AG08395 (cell line): ENCODE data around the gene STAMBP.
A peak's percentile ranks its signal among the peaks of the same experiment; 100 is the strongest.
"Not testable (repeated sequence)": the region's sequence is repeated elsewhere in the genome, so short reads cannot be mapped to it uniquely, and the experiment has no call there.

ENCODE experiments used
- DNase-seq: peaks from one replicate; pipeline ENCODE4 v3.0.0; 2012; ENCODE audit warnings: mixed read lengths, low spot score

STAMBP gene

DNA sequence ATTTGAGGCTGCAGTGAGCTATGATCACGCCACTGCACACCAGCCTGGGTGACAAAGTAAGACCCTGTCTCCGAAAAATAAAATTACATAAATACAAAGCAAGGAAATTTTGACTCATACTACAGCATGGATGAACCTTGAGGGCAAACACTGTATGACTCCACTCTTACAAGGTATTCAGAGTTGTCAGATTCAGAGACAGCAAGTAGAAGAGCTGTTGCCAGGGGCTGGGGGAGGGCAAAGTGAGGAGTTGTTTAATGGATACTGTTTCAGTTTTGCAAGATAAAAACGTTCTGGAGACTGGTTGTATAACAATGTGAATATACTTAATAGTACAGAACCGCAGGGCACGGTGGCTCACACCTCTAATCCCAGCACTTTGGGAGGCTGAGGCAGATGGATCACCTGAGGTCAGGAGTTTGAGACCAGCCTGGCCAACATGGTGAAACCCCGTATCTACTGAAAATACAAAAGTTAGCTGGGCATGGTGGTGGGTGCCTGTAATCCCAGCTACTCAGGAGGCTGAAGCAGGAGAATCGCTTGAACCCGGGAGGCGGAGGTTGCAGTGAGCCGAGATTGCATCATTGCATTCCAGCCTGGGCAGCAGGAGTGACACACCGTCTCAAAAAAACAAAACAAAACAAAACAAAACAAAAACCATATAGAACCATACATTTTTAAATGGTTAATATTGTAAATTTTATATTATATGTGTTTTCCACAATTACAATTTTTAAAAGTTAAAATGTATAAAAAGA lies 59.0 kb downstream of the STAMBP start:
- DNase-seq = not testable (repeated sequence)

GRCh38 chr2:73888388-73888787 lies 59.6 kb downstream of the STAMBP start:
- DNase-seq = no peak

DNA sequence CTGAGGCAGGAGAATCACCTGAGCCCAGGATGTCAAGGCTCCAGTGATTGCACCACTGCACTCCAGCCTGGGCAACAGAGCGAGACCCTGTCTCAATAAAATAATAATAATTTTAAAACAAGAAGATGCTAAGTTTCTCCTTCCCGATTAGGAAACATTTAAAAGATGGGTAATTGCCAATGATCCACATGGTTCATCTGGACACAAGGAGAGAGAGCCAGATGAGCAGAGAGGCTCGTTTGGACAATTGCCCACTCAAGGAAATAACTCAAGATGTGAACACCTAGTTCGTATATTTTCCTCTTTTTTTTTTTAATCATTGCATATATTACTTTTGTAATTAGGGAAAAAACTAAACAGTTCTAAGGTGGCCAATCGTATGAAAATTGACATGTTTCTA lies 60.4 kb downstream of the STAMBP start:
- DNase-seq = no peak

GRCh38 chr2:73890301-73891092 lies 61.7 kb downstream of the STAMBP start:
- DNase-seq = no peak

- DNase-seq = no peak
Observed at GRCh38 chr2:73891276-73891901, 62.6 kb downstream of the STAMBP start.

GRCh38 chr2:73892631-73893329 lies 64.0 kb downstream of the STAMBP start, which contains the start of gene ACTG2:
TSS of gene ACTG2 (plus strand) at chr2:73893008. CDS start at chr2:73901312, 8,304 bp downstream.
- DNase-seq = no peak

DNA sequence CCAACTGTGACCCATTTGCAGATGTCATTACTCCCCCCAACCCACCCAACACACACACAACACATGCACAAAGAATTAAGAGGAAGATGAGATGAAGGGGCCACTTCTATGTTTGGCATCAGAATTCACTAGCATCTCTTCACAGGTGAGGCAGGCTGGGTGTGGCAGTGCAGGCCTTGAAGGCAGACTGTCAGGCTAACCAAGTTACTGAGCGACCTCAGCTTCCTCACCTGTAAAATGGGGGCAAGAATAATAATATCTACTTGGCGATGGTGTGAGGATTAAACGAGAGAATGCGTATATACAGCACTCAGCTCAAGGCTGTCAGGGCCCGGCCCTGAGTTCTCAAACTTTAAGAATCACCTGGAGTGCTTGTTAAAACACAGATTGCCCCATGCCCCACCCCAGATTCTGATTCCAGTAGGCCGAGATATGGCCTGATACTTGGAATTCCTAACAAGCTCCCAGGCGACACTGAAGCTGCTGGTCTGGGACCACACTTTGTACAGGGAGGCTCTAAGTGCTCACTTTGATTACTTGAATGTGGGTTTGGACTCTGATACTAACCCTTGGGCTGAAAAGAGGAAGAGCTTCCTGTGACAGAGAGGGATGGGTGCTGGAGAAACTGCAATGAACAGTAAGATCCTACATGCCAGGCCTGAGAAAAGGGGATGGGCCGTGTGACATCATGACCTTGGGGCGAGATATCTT lies 65.2 kb downstream of the STAMBP start:
- DNase-seq = no peak

DNA sequence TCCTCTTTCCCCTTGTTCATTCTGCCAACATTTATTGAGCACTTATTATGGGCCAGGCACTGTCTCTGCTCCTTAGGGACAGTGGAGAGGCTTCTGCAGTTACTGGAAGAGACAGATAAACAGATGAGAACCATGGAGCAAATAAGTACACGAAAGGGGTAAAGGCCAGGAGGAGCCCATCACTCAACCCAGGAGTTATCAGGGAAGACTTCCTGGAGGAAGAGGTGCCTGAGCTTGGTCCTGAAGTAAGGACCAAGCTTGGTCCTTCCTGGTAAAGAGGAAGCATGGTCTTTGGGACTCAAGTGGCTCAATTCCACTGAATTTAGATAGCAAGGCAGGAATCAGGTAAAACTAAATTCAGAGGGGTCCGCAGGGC lies 65.7 kb downstream of the STAMBP start:
- DNase-seq = no peak

GRCh38 chr2:73894877-73895276 lies 66.1 kb downstream of the STAMBP start:
- DNase-seq = no peak

DNA sequence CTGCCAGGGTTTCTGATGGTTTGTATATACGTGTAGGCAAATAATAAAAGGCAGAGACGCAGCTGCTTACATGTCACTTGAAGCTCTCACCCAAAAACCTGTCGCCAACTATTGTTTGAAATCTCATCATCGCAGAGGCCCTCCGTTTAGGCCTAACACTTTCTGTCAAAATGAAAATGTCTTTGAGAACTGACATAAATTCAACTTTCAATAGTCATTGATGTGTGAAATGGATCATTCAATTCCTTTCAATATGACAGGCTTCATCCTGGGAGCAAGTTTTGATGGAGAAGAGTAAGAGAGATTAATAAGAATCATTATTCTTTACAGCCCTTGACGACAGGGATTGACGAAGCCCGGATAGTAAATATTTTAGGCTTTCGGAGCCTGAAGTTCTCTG lies 66.7 kb downstream of the STAMBP start:
- no peak for DNase-seq

DNA sequence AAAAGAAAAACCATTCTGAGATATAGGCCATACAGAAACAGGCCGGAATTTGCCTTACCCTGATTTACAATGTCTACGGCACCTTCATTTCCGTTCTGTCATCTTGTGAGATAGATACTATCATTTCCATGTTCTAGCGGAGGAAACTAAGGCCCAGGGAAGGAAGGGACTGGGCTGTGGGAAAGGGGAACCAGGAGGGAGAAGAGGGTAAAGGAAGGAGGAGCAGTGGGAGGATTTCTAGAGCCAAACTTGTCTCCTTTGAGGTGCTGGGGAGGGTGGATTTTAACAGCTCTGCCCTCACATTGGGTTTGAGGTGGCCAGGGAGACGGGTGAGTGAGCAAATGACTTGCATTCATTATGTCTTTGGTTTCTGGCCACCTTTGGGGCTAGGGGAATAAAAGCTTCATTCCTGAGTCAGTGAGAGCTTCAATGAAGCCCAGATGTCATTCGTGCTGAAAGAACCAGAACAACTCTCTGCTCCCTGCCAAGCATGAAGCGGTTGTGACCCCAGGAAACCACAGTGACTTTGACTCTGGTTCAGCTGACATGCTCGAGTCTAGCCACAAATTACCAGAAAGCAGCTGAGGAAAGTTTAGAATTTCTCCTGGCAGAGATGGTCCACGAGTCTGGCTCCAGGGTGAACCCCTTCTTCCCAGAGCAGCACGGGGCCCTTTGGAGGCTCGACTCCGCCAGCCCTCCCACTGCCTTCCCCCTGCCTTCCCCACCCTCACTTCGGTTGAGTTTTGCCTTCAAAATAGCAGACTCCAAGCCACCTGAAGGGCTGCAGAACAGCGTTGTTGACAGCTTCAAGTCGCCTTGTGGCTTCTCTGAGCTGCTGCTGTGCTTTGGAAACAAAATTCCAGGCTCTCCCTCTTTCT lies 67.8 kb downstream of the STAMBP start:
- peak; percentile 83 for DNase-seq

- DNase-seq = no peak
Observed at GRCh38 chr2:73897240-73897583, 68.5 kb downstream of the STAMBP start.

- no peak for DNase-seq
Observed at GRCh38 chr2:73897934-73898333, 69.2 kb downstream of the STAMBP start.

- no peak for DNase-seq
Observed at GRCh38 chr2:73899801-73900336, 71.1 kb downstream of the STAMBP start.

DNA sequence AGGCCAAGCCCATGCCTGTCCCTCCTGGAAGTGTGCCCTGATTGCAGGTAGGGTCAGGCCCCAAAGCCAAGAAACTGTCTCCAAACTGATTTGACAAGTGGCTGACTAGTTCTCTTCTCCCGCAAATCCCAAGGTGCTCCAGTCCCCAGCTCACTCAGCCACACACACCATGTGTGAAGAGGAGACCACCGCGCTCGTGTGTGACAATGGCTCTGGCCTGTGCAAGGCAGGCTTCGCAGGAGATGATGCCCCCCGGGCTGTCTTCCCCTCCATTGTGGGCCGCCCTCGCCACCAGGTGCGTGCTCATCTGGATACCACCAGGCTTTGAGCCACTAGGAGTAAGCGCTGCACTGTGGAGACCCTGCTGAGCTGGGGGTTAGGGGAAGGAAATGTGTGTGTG lies 72.4 kb downstream of the STAMBP start:
- DNase-seq = no peak

DNA sequence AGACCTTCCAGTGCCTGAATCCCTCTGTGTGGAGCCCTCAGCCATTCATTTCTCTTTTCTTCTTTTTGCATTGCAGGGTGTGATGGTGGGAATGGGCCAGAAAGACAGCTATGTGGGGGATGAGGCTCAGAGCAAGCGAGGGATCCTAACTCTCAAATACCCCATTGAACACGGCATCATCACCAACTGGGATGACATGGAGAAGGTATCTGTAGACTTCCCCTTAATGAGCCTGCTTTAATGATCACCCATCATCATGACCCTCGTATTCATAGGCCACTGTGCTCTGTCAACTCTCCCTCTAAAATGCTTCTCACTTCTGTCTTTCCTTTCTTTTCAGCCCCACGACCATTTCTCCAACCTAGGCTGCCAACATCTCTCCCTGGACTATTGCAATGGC lies 73.5 kb downstream of the STAMBP start:
- no peak for DNase-seq

- DNase-seq = no peak
Observed at GRCh38 chr2:73903313-73903712, 74.6 kb downstream of the STAMBP start.

GRCh38 chr2:73903949-73904613 lies 75.3 kb downstream of the STAMBP start:
- not testable (repeated sequence) for DNase-seq

DNA sequence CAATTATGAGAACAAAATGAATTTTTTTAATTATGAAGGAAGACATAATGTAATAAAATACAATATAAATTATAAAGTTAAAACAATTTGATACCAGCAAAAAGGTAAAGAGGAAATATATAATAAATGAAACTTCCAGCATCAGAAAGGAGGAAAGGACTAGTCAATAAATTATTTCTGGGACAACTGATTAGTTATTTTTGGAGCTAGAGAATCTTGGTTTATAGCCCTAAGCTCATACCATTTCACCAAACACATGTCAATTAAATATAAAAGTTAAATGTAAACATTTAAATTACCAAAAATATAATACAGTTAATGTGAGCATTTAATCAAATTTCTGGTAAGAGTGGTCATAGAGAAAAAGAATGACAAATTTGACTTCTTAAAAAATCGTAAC lies 76.2 kb downstream of the STAMBP start:
- no peak for DNase-seq
